NCI-H82 (cell line): ENCODE measurements around the gene ZNF524.
A peak's percentile ranks its signal among the peaks of the same experiment; 100 is the strongest.
"Not testable (repeated sequence)": the region's sequence is repeated elsewhere in the genome, so short reads cannot be mapped to it uniquely, and the experiment has no call there.

Source experiments
- DNase-seq: peaks from one replicate; lab custom pipeline; 2025; lab: John Stamatoyannopoulos, UW

ZNF524 gene

DNA sequence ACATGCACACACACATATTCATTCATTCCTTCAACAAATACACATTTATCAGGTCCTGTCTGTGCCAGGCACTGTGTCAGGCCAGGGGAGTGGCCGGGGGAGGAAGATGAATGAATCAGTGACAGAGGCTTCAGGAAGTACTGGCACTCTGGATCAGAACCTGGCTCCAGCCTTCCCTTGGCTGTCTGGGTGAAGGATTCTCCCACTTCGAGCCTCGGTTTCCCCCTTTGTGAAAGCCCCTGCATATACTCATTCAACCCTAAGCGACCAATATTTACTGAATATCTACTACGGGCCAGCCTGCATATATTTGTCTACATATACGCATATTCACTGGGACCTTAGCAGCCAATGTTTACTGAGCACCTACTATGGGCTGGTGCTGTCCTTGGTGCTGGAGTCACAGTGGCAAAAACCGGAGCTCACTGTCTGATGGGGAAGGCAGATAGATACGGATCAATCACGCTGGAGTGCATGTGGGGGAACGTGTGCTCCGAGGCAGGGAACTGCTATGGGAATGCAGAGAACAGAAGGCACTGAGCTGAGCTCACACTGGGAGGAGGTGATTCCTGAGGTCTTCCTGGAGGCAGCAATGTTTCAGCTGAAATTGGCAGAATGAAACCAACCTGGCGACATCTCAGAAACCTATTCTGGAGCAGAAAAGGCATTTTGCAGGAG, 18.8 kb upstream of the ZNF524 start:
- no peak for DNase-seq

DNA sequence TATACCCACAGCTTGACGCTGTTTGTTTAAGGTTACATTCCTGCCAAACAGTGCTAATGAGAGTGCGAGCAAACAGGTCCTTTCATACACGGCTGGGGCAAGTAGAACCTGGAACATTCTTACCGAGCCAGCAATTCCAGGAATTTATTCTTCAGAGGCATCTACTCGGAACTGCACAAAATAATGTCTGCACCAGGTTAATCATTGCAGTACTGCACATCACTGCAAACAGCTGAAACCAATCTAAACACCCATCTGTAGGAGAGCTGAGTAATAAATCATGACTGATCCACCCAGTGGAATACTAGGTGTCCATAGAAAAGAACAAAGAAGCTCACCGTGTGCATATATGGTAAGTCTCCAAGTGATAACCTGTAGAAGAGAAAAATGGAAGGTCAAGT, 18.3 kb upstream of the ZNF524 start:
- DNase-seq: no peak

DNA sequence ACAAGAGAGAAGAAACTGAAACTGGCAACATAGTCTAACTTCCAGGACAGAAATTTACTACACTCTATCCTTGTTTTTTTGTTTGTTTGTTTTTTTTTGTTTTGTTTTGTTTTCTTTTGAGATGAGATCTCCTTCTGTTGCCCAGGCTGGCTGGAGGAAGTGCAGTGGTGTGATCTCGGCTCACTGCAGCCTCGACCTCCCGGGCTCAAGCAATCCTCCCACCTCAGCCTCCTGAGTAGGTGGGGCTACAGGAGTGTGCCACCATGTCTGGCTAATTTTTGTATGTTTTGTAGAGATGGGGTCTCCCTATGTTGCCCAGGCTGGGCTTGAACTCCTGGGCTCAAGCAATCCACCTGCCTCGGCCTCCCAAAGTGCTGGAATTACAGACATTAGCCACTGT, 17.8 kb upstream of the ZNF524 start:
- not testable (repeated sequence) for DNase-seq

DNA sequence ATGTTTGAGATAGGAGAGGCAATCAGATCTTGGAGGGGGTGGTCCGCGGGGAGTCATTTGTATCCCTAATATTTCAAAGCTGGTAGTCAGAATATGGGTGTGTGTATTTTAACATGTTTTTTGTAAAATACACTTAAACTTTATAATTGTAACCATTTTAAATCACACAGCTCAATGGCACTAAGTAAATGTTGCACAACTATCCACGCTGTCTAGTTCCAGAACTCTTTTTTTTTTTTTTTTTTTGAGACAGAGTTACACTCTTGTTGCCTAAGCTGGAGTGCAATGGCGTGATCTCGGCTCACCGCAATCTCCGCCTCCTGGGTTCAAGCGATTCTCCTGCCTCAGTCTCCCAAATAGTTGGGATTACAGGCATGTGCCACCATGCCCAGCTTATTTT, 16.2 kb upstream of the ZNF524 start:
- not testable (repeated sequence) for DNase-seq

DNA sequence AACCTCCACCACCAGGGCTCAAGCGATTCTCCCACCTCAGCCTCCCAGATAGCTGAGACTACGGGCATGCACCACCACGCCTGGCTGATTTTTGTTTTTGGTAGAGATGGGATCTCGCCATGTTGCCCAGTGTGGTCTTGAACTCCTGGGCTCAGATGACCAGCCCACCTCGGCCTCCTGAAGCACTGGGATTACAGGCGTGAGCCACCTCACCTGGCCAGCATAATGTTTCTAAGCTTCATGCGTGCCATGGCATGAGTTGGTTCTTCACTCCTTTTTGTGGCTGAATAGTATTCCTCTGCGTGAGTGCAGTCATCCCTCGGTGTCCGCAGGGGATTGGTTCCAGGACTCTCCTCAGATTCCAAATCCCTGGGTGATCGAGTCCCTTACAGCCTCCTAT, 15.2 kb upstream of the ZNF524 start:
- DNase-seq: no peak

DNA sequence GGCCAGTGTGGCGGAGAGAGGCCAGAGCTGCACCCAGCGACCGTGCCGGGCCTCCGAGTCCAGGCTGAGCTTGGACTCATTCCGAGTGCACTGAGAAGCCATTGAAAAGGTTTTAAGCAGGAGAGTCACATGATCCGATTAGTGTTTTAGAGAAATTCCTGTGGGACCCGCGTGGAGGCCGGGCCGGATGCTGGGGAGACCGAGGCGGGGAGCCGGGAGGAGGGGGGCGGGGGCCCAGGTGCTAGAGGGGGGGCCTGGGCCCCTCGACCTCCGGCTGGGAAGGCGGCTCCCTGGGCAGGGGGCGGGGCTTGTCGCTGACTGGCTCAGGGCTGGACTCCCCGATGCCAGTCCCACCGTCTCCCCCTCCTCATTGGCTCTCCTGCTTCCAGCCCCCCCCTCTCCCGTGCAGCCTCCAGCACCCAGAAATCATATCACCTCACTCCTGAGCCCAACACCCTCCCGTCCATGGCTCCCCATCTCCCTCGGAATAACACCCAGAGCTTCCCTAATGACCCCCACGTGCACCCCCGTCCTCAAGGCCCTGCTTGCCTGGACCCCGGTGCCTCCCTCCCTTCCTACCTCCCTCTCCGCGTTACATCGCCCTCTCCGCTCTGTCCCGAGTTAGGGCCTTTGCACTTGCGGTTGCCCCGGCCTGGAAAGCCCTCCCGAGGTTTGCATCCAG, 14.3 kb upstream of the ZNF524 start:
- DNase-seq: peak; percentile 98

DNA sequence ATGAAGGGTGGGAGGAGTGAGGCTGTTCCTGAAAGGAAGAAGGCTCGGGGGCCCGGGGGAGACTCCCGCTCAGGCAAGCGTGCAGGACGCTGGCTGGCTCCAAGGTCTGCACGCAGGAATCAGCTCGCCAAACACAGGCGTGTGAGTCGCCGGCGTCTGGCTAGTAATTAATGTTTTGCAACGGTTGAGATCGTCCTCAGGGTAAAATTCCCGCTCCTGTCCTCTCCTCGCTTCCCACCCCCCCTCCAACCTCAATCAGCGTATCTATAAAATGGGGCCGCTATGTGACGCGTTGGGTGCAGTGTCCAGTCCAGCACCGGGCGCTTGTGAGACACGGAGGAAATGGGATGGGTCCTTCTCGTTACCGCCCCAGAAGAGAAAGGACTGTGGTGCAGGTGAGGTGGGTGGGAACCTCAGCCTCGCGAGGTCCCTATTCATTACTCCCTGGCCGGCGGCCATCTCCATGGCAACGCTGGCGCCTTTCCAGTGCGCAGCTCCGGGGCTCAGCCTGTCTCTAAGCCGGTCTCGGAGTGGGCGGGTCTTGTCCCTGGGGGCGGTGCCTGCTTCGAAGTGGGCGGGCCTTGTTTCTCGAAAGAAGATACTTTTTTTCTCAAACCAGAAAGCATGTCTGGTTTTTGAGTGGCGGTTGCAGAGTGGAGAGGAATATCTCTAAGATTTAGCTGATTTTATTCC, 13.0 kb upstream of the ZNF524 start:
- DNase-seq: peak; percentile 98

DNA sequence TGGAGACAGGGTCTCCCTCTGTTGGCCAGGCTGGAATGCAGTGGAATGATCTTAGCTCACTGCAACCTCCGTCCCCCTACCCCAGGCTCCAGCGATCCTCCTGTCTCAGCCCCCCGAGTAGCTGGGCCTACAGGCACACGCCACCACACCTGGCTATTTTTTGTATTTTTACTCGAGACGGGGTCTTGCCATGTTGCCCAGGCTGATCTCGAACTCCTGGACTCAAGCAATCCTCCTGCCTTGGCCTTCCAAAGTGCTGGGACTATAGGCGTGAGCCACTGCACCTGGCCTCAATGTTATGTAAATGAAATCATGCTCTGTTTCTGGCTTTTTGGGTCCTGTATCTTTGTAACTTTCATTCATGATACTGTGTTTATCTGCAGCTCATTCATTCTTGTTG, 11.3 kb upstream of the ZNF524 start:
- no peak for DNase-seq

DNA sequence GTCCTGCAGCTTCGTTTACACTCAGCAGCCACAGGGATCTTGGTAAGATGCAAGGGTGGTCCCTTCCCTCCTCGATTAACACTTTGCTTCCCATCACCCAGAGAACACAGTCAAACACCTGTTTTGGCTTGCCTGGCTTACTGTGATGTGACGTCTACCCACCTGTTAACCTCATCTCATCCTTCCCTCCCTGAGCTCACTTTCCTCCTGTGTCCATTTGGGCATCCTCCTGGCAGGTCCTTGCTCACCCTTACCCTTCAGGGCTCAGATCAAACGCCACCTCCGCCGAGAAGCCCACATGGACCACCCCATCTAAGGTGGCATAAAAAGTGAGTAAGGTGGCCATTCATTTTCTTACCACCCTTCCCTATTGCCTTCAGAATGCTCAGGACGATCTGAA, 10.0 kb upstream of the ZNF524 start:
- no peak for DNase-seq

DNA sequence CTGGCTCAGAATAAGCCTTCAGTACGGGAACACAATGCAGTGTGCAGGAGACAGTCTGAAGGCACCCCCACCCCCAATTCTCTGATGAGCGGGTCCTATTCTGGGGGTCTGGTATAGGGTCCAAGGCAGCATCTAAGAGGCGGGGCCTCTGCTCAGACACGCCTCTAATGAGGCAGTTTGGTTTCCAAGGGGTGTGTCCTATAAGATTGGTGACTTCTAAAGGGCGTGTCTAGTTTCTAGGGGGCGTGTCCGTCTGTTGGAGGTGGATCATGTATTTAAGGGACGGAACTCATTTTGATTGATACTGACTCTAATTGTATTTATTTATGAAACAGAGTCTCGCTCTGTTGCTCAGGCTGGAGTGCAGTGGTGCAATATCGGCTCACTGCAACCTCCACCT, 9.5 kb upstream of the ZNF524 start:
- DNase-seq: peak; percentile 72

DNA sequence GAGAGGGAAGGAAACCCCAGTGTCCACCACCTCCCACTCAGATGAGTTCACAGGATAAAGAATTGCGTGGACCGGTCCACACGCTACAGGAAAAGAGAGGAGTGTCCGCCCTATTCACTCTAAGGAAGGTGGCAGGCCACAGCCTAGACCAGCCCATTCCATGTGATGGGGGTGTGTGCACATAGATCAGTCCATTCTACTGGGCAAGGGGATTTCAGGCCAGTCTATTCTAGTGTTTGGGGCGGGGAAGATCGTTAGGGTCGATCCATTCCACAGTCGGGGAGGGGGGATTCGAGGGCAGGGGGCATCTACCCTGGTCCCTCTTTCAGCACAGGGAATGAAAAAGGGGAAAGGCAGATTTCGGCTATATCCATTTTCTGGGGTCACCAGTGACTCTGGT, 8.5 kb upstream of the ZNF524 start:
- peak; percentile 33 for DNase-seq

DNA sequence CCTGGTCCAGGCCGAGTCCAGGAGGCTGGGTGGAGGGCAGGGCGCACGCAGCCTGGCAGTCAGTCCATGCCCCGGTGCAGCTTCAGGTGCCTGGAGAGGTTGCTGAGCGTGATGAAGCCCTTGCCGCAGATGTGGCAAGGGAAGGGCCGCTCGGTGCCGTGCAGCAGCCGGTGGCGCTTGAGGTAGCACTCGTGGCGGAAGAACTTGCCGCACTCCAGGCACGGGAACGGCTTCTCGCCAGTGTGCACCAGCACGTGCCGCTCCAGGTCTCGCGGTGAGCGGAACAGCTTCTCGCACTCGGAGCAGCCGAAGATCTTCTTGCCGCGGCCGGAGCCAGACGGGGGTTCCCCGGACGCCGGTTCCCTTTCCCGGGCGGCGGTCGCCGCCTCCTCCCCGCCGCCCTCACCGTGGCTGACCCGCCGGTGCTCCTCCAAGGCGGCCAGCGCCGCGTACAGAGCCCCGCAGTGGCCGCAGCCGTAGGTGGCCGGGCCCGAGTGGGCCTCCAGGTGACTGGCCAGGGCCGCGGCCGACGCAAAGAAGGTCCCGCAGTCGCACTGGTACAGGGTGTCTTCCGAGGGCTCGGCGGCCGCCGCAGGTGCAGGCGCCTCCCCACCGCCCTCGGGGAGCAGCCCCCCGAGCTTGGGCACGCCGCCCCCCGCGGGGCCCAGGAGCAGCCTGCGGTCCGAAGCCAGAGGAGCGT, 7.5 kb upstream of the ZNF524 start:
- no peak for DNase-seq

DNA sequence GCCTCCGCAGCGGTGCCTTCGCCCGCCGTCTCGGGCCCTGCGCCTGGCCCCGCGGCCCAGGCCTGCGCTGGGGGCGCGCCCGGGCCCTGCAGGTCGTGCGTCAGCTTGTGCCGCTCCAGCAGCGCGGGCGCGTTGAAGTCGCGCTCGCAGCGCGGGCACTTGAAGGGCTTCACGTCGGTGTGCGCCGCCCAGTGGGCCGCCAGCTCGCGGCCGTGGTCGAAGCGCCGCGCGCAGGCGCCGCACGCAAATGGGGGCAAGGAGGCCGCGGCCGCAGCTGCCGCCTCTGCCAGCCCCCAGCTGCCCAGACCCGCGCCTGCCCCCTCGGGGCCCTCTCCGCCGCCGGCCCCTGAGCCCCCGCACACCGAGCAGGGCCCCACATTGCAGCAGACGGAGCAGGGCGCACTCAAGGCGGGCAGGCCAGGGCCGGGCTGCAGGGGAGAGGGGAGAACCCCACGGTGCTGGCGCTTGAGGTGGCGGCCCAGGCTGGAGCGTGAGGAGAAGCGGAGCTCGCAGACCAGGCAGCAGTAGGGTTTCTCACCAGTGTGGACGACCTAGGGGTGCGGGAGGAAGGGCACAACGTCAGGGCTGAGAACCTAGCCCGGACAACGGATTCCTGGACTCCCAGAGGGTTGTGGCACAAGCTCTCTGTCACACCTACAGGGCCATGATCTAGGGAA, 6.9 kb upstream of the ZNF524 start:
- DNase-seq: no peak

DNA sequence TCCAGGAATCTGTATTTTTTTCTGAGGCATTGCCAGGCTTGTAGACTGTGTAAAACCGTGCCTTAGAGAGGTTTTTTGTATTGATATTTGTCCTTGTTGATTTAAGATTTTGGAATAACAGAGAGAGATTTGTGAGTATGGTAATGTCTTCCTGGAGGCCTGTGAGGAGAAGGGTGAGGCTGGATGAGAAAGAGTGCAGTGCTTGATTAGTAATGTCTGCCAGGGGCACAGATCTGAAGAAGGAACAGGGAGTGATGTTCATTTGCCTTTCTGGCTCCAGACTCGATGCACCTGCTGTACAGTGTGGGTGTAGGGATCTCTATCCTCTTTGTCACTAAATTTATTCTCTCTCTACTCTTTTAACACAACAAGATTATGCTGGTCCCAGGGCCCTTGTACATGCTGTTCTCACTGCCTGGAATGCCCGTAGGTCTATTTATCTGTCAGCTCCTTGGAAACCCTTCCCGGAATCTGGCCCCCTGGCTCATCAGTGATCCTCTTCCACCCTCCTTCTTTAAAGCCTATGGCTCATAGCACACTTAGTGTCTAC, 5.0 kb upstream of the ZNF524 start:
- DNase-seq: no peak

DNA sequence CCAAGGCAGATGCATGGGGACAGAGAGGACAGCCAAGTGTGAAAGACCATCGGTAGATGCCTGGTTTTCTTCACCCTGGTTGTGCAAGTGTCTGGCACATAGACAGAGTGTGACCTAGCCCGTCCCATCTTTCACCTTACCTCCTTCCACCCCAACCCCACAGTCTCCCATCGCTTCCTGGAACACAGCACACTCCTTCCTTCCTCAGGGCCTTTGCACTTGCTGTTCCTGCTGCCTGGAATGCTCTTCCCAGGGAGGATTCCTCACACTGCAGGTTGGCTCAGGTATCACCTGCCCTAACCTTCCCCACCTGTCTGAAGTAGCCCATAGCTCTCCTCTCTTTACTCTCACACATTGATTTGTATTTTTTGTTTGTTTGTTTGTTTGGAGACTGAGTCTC, 3.8 kb upstream of the ZNF524 start:
- DNase-seq: no peak

DNA sequence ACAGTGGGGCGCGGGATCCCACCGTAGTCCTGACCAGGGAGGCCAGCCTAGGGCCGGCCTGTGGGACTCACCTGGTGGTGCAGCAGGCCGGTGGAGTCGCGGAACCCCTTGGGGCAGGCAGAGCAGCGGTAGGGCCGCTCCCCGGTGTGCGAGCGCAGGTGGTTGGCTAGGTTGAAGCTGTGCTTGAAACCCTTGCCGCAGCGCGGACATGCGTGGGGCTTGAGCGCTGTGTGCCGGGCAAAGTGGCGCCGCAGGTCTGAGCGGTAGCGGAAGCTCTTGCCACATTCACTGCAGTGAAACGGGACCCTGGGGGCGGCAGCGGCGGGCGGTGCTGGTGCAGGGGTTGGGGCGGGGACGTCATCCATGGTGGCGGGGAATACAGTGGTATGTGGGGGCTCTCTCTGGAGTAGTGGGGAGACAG, 2.6 kb upstream of the ZNF524 start:
- no peak for DNase-seq

DNA sequence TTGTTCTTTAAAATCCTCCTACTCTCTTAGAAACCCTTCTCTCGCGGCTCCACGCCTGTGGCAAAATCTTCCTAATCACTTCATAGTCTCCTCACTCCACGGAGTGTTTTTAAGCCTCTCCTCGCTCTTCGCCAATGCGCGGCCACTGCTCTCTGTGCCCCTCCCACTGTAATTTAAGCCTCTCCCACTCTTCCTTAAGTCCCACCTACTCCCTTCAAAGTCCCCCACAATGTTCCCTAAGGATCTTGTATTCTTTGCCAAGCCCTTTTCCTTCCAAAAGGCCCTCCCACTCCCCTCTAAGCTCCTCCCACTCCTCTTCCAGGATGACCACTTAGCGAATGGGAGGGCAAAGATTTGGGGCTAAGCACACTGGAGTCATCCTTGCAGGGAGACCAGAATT, 2.1 kb upstream of the ZNF524 start:
- DNase-seq: peak; percentile 38

DNA sequence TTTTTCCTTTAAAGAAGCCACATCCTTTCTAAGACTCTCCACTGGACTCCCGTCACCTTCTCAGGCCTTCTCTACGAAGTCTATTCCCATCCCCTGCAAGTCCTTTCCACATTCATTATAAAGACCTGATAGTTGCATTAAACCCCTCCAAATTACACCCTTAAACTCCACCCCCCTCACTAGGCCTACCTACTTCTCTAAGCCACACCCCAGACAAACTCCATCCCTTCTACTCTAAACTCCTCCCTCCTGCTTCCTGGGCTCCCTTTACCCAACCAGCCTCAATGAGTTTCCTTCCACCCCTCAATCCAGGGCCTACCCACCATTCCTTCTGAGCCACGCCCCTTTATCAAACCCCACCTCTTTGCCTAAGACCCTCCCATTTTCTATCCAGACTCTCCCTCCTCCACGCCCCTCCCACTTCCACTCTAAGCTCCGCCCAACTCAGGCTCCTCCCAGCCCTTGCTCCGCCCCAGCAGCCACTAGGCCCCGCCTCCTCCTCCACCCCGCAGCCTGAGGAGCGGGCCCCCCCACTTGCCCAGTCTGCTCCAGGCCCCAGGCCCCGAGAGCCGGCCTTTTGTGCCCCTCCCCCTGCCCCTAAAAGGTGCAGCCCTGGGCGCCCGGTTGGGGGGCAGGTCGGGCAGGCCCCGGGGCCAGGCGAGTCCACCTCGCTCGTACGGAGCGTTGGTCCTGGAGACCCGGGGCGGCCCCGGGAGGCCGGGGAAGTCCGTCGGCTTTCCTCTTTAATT, 1.2 kb upstream of the ZNF524 start:
- DNase-seq: peak; percentile 98

DNA sequence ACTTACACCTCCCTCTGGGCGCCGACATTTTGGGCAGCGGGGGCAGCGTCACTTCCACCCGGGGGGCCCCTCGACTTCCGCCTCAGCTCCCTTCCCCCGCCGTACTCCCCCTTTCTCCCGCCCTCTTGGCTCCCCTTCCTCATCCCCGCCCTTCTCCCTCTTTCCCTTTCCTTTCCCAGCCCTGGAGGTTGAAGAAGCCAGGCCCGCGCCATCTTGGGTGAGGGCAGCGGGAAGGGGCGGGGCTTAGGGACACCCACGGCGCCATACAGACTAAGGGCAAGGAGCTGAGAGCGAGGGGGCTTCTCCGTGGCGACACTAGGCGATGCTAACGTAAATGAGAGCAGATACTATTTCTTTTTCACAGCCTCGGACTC, 633 bp upstream of the ZNF524 start, which contains the start of gene FIZ1:
TSS of gene FIZ1 (minus strand) at position 50 of the 374 bp plus-strand sequence. CDS start 1,652 bp downstream, outside the sequence.
- DNase-seq: peak; percentile 100

DNA sequence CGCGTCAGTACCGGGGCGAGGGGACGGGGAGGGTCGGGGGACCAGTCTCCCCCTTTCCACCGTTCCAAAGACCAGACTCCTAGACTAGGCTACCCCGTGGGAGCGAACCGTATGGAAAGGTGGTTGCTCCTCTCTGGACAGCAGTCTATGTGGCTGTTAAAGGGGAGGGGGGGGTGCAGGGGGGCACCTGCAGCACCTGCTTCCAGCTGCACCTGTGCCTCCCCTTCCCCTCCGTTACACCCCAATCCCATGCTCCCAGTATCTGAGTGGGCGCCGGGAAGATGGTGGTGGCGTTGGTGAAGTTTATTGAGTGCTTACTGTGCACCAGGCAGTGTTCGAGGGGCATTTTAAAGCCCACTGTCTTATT, 557 bp downstream of the ZNF524 start:
- no peak for DNase-seq

DNA sequence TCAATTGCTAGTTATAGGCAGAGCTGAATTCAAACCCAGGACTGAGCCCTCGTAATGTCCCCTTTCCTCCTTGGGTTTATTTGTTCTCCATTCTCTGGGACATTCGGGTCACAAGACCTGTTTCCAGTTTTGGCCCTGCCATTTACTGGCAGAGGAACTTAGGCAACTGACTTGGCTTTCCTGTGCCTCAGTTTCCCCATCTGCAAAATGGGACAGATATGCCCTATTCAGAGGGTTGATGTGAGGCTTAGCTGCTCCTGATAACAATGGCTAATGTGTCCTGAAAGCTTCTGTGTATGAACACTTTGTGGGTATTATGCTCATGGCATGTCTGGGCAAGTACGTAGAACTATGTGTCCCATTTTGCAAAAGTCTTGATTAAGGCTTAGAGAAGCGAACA, 996 bp downstream of the ZNF524 start:
- no peak for DNase-seq
